Mesothelial cell of epicardium (in vitro differentiated cells): ENCODE results near the gene SMG1. TPM values are rescaled to one million over a fixed set of nuclear protein-coding genes. Genes with fewer than 3 reads are reported as not detected.
"Not testable (repeated sequence)": the region's sequence is repeated elsewhere in the genome, so short reads cannot be mapped to it uniquely, and the experiment has no call there.

Source experiments
- DNase-seq, 2 experiments: peaks; one replicate each; pipeline ENCODE4 v3.0.0; 2021; ENCODE audit warnings: low spot score in 2 of 2; ENCODE audit not compliant: unreplicated experiment in 2 of 2
- H3K27ac Mint-ChIP-seq: 2 replicates; pipeline ENCODE4 v1.8.0; 2021; ENCODE audit warnings: mixed read lengths
- H3K27me3 Mint-ChIP-seq: 2 replicates; pipeline ENCODE4 v1.8.0; 2021; ENCODE audit warnings: low read depth, mixed read lengths
- H3K36me3 Mint-ChIP-seq: 2 replicates; pipeline ENCODE4 v1.8.0; 2021; ENCODE audit warnings: mixed read lengths
- H3K4me1 Mint-ChIP-seq: 2 replicates; pipeline ENCODE4 v1.8.0; 2021; ENCODE audit warnings: mixed read lengths
- H3K4me3 Mint-ChIP-seq: 2 replicates; pipeline ENCODE4 v1.8.0; 2021; ENCODE audit warnings: mild to moderate bottlenecking, moderate library complexity, mixed read lengths
- H3K9me3 Mint-ChIP-seq: 2 replicates; pipeline ENCODE4 v1.8.0; 2021; ENCODE audit warnings: mixed read lengths
- CTCF ChIP-seq: fragments of 200-600 bp; sonication (generic); IDR thresholded peaks from one replicate; pipeline ENCODE4 v1.5.0; 2021; ENCODE audit warnings: antibody characterized with exemption; ENCODE audit not compliant: unreplicated experiment
- total RNA-seq: library from RNA; stranded (reverse); gene quantifications from 3 replicates; pipeline ENCODE4 v1.2.1, GENCODE V29; 2021

The SMG1 gene
- 96.2 to 117 TPM (median 99.3 TPM) in 3 replicates for total RNA-seq

- peak; percentile 94 to 96 for DNase-seq
- H3K27me3 Mint-ChIP-seq, H3K9me3 Mint-ChIP-seq, H3K36me3 Mint-ChIP-seq: not testable (repeated sequence)
- H3K27ac Mint-ChIP-seq = peak within 1 kb of the TSS; percentile 98
- peaks cover 22% of the 10 kb centered on the region for H3K4me1 Mint-ChIP-seq
- peak within 1 kb of the TSS; percentile 87 for H3K4me3 Mint-ChIP-seq
Observed at GRCh38 chr16:18925986-18926865, at the start of gene SMG1. SMG1 (minus strand) TSS chr16:18926408; CDS start chr16:18926041, 367 bp downstream.

GRCh38 chr16:18975109-18975508, 48.9 kb upstream of the SMG1 start:
- no peak for DNase-seq
- Mint-ChIP-seq H3K36me3 (no peaks in the 10 kb centered on the region), H3K27me3 (peaks cover 27% of the 10 kb centered on the region), H3K4me1 (no peaks in the 10 kb centered on the region), H3K27ac (no peak overlapping the region), H3K9me3 (no peaks in the 10 kb centered on the region), H3K4me3 (no peak overlapping the region)
- no peak for TF ChIP-seq CTCF

- TF ChIP-seq CTCF = no peak
- no peak overlapping the region for H3K27ac Mint-ChIP-seq
Observed at GRCh38 chr16:18969855-18970240, 43.6 kb upstream of the SMG1 start.

GRCh38 chr16:18969050-18969854, 43.0 kb upstream of the SMG1 start:
- Mint-ChIP-seq H3K9me3 (no peaks in the 10 kb centered on the region), H3K27ac (no peak overlapping the region), H3K4me3 (peak overlapping the region; percentile 44), H3K4me1 (no peaks in the 10 kb centered on the region), H3K36me3 (no peaks in the 10 kb centered on the region), H3K27me3 (peaks cover 2% of the 10 kb centered on the region)
- peak; percentile 99 for TF ChIP-seq CTCF
- peak; percentile 63 to 93 for DNase-seq

More at GRCh38 chr16:18969855-18970240, 43.6 kb upstream of the SMG1 start:
- Mint-ChIP-seq H3K9me3 (no peaks in the 10 kb centered on the region), H3K4me3 (no peak overlapping the region), H3K36me3 (no peaks in the 10 kb centered on the region), H3K27me3 (peaks cover 2% of the 10 kb centered on the region), H3K4me1 (no peaks in the 10 kb centered on the region)
- no peak for DNase-seq

GRCh38 chr16:18966791-18967190, 40.6 kb upstream of the SMG1 start:
- H3K9me3 Mint-ChIP-seq = no peaks in the 10 kb centered on the region
- H3K4me1 Mint-ChIP-seq = peaks cover 4% of the 10 kb centered on the region
- H3K36me3 Mint-ChIP-seq = no peaks in the 10 kb centered on the region
- H3K4me3 Mint-ChIP-seq = no peak overlapping the region
- no peaks in the 10 kb centered on the region for H3K27me3 Mint-ChIP-seq
- no peak for TF ChIP-seq CTCF
- no peak for DNase-seq
- H3K27ac Mint-ChIP-seq = no peak overlapping the region

GRCh38 chr16:18965555-18965954, 39.3 kb upstream of the SMG1 start:
- no peaks in the 10 kb centered on the region for H3K9me3 Mint-ChIP-seq
- no peak for DNase-seq
- no peaks in the 10 kb centered on the region for H3K27me3 Mint-ChIP-seq
- no peak overlapping the region for H3K4me3 Mint-ChIP-seq
- H3K27ac Mint-ChIP-seq = no peak overlapping the region
- TF ChIP-seq CTCF = no peak
- peaks cover 4% of the 10 kb centered on the region for H3K4me1 Mint-ChIP-seq
- no peaks in the 10 kb centered on the region for H3K36me3 Mint-ChIP-seq
